ENCODE measurements around the gene RSU1. TPM values are rescaled to one million over a fixed set of nuclear protein-coding genes. Genes with fewer than 3 reads are reported as not detected.

The RSU1 gene
- total RNA-seq: 94.1 and 100 TPM in 2 replicates

DNA sequence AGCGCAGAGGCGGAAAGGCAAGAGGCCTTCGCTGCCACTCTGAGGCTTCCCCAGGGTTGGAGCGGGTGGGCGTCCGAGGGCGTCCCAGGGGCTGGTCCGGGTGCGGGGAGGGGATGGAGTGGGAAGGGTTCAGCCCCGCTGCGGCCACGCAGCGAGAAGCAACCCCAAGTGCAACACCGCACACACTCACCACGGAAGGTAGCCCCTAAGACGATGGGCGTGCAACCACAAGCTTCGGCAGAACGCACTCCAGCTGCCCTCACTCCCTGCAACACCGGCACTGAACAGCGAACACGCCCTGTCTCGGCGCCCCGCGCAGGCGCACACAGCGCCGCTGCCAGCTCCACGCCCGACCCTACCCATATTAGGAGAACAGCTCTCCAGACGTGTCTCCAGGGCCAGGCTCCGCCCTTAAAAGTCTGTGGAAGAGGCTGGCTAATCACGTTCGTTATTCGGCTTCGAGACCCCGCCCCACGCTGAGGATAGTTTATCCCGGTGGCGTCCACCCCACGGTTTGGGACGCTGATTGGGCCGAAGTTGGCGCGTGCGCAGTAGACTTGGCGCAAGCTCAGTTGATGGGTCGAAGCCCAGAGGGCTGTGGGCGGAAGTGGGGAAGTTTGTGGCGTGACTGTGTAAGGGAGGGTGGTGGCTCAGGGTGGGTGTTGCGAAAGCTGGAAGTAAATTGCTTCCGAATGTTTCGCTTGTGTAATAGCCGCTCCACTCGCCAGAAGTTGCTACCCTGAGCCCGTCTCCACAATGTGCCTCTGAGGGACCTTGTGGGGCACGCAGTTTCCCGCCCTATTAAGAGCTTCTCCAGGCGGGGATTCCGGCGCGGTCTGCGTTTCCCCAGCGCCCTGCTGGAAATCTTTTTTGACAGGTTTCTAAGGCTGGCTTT lies at the start of gene RSU1:
Gene RSU1, minus strand, starts transcription at position 300 of the 895 bp plus-strand sequence. CDS start 343 bp downstream, outside the sequence.
- Histone ChIP-seq H3K27ac (ENCODE audit: low read depth, low read length) (peak within 1 kb of the TSS; percentile 78), H3K27me3 (ENCODE audit: insufficient read depth, low read length) (no peaks in the 10 kb centered on the region), H4K20me1 (ENCODE audit: insufficient read depth, low read length) (peaks cover 10% of the 10 kb centered on the region), H3K4me2 (ENCODE audit: insufficient read depth, low read length) (peak within 1 kb of the TSS; percentile 93), H3K4me3 (ENCODE audit: insufficient read depth, low read length) (peak within 1 kb of the TSS; percentile 97), H3K79me2 (ENCODE audit: insufficient read depth, low read length) (peaks cover 48% of the 10 kb centered on the region), H3K9me3 (ENCODE audit: low read depth, low read length) (peaks cover 3% of the 10 kb centered on the region), H3K36me3 (ENCODE audit: insufficient read depth, low read length) (no peaks in the 10 kb centered on the region), H2AFZ (ENCODE audit: low read length) (peak within 1 kb of the TSS; percentile 90), H3K4me1 (ENCODE audit: insufficient read depth, low read length) (peaks cover 16% of the 10 kb centered on the region)
- peak; percentile 99 for DNase-seq (ENCODE audit: insufficient read length, low spot score, missing footprints)
- TF ChIP-seq, protein P1, sequence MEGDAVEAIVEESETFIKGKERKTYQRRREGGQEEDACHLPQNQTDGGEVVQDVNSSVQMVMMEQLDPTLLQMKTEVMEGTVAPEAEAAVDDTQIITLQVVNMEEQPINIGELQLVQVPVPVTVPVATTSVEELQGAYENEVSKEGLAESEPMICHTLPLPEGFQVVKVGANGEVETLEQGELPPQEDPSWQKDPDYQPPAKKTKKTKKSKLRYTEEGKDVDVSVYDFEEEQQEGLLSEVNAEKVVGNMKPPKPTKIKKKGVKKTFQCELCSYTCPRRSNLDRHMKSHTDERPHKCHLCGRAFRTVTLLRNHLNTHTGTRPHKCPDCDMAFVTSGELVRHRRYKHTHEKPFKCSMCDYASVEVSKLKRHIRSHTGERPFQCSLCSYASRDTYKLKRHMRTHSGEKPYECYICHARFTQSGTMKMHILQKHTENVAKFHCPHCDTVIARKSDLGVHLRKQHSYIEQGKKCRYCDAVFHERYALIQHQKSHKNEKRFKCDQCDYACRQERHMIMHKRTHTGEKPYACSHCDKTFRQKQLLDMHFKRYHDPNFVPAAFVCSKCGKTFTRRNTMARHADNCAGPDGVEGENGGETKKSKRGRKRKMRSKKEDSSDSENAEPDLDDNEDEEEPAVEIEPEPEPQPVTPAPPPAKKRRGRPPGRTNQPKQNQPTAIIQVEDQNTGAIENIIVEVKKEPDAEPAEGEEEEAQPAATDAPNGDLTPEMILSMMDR (IDR thresholded peaks at IDR 0.05; ENCODE audit: extremely low read depth, low read depth, low read length): no peak

DNA sequence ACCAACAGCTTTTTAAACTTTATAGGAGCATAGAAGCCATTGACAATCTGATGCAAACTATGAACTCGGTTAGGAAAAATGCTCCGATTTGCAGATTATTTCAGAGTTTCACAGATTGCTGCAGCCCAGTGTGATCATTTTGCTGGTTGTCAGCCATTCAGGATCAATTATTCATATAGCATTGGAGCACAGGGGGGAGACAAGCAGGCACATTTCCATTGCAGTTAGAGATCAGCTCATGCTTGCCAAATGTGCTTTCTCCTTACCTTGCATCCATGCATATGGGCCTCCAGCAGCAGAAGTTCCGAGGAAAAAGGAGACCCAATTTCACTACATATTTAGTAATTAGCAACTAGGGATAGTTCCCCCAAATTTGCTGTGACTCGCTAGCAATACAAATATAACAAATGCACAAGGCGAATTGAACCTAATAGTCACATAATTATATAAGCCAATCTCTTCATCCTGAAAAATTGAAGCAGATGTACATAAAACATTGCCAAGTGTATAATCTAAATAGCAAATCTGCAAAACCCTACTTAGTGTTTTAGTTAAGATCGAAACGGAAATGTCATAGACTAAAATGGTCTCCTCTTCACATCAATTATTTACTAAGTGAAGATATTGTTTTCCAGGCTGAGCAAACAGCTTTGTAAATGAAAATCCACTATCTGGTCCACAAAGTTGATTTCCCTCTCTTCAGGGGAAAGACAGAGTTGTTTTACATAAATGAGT lies 49.5 kb upstream of the RSU1 start:
- no peak overlapping the region for H3K4me3 ChIP-seq (ENCODE audit: insufficient read depth, low read length)
- no peaks in the 10 kb centered on the region for H3K27me3 ChIP-seq (ENCODE audit: insufficient read depth, low read length)
- no peak overlapping the region for H3K4me2 ChIP-seq (ENCODE audit: insufficient read depth, low read length)
- H3K4me1 ChIP-seq (ENCODE audit: insufficient read depth, low read length): peaks cover 15% of the 10 kb centered on the region
- no peaks in the 10 kb centered on the region for H3K79me2 ChIP-seq (ENCODE audit: insufficient read depth, low read length)
- H3K9me3 ChIP-seq (ENCODE audit: low read depth, low read length): no peaks in the 10 kb centered on the region
- TF ChIP-seq, protein P1 (IDR thresholded peaks at IDR 0.05; ENCODE audit: extremely low read depth, low read depth, low read length): no peak
- H4K20me1 ChIP-seq (ENCODE audit: insufficient read depth, low read length): no peaks in the 10 kb centered on the region
- no peaks in the 10 kb centered on the region for H3K36me3 ChIP-seq (ENCODE audit: insufficient read depth, low read length)
- no peak overlapping the region for H3K27ac ChIP-seq (ENCODE audit: low read depth, low read length)
- H2AFZ ChIP-seq (ENCODE audit: low read length): no peak overlapping the region
- DNase-seq (ENCODE audit: insufficient read length, low spot score, missing footprints): no peak

DNA sequence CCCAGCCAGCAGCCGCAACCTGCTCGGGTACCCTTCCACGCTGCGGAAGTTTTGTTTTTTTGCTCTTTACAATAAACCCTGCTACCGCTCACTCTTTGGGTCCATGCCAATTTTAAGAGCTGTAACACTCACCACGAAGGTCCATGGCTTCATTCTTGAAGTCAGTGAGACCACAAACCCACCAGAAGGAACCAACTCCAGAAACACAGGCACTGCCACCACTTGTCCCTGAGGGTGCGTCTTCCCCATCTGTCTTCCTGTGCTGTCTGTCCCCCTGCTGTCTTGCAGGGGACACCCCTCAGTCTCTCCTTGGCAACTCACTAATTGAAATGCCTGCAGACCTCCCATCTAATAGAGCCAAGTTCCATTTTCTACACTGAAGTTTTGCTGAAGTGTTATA lies 48.5 kb upstream of the RSU1 start:
- no peaks in the 10 kb centered on the region for H3K36me3 ChIP-seq (ENCODE audit: insufficient read depth, low read length)
- no peaks in the 10 kb centered on the region for H3K27me3 ChIP-seq (ENCODE audit: insufficient read depth, low read length)
- H2AFZ ChIP-seq (ENCODE audit: low read length): no peak overlapping the region
- no peaks in the 10 kb centered on the region for H3K79me2 ChIP-seq (ENCODE audit: insufficient read depth, low read length)
- H3K4me1 ChIP-seq (ENCODE audit: insufficient read depth, low read length): peaks cover 15% of the 10 kb centered on the region
- H3K4me3 ChIP-seq (ENCODE audit: insufficient read depth, low read length): no peak overlapping the region
- H3K27ac ChIP-seq (ENCODE audit: low read depth, low read length): no peak overlapping the region
- H4K20me1 ChIP-seq (ENCODE audit: insufficient read depth, low read length): no peaks in the 10 kb centered on the region
- H3K4me2 ChIP-seq (ENCODE audit: insufficient read depth, low read length): no peak overlapping the region
- DNase-seq (ENCODE audit: insufficient read length, low spot score, missing footprints): no peak
- no peaks in the 10 kb centered on the region for H3K9me3 ChIP-seq (ENCODE audit: low read depth, low read length)
- TF ChIP-seq, protein P1 (IDR thresholded peaks at IDR 0.05; ENCODE audit: extremely low read depth, low read depth, low read length): no peak

DNA sequence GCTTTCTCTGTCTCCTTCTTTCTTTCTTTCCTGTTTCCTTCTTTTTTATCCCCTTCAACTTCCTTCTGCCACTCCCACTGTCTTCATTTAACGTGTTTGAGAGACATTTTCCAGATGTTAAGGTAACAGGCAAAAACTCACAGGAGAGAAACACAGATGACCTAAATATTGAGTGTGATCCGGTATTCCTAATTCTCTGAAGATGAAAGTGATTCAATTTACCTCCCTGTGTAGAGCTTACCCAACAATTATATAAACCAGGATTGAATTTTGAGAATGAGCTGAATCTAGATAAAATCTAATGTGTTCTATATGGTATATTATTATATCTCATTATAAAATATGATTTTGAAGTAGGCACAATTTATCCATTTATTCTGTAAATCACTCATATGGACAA lies 46.5 kb upstream of the RSU1 start:
- Histone ChIP-seq H3K4me3 (ENCODE audit: insufficient read depth, low read length) (no peak overlapping the region), H3K79me2 (ENCODE audit: insufficient read depth, low read length) (no peaks in the 10 kb centered on the region), H2AFZ (ENCODE audit: low read length) (no peak overlapping the region), H3K4me2 (ENCODE audit: insufficient read depth, low read length) (no peak overlapping the region), H3K9me3 (ENCODE audit: low read depth, low read length) (no peaks in the 10 kb centered on the region), H3K4me1 (ENCODE audit: insufficient read depth, low read length) (peaks cover 15% of the 10 kb centered on the region), H4K20me1 (ENCODE audit: insufficient read depth, low read length) (no peaks in the 10 kb centered on the region), H3K36me3 (ENCODE audit: insufficient read depth, low read length) (no peaks in the 10 kb centered on the region), H3K27me3 (ENCODE audit: insufficient read depth, low read length) (no peaks in the 10 kb centered on the region), H3K27ac (ENCODE audit: low read depth, low read length) (no peak overlapping the region)
- DNase-seq (ENCODE audit: insufficient read length, low spot score, missing footprints): no peak
- TF ChIP-seq, protein P1 (IDR thresholded peaks at IDR 0.05; ENCODE audit: extremely low read depth, low read depth, low read length): no peak
